ENCODE results near the gene SF3B5.
"Not testable (repeated sequence)": the region's sequence is repeated elsewhere in the genome, so short reads cannot be mapped to it uniquely, and the experiment has no call there.

SF3B5 gene

GRCh38 chr6:144104488-144104887, 9.1 kb upstream of the SF3B5 start:
- DNase-seq, result no peak

GRCh38 chr6:144103026-144103563, 7.7 kb upstream of the SF3B5 start:
- DNase-seq, result no peak

GRCh38 chr6:144098993-144099392, 3.6 kb upstream of the SF3B5 start:
- DNase-seq, result no peak

GRCh38 chr6:144094731-144095133, 641 bp downstream of the SF3B5 start:
- DNase-seq, result no peak

GRCh38 chr6:144093658-144094057, 1.7 kb downstream of the SF3B5 start:
- no peak for DNase-seq

- no peak for DNase-seq
These were observed 2.1 kb downstream of the SF3B5 start for GRCh38 chr6:144093236-144093635.

- peak in 1 of 6 experiments; percentile 2 for DNase-seq
These were observed 5.0 kb downstream of the SF3B5 start for GRCh38 chr6:144090384-144090783.

GRCh38 chr6:144087789-144088426, 7.5 kb downstream of the SF3B5 start:
- no peak for DNase-seq

GRCh38 chr6:144086959-144087358, 8.4 kb downstream of the SF3B5 start:
- no peak for DNase-seq

GRCh38 chr6:144083172-144083571, 12.2 kb downstream of the SF3B5 start:
- no peak for DNase-seq

- DNase-seq, result not testable (repeated sequence)
These were observed 13.0 kb downstream of the SF3B5 start for GRCh38 chr6:144082412-144082811.

GRCh38 chr6:144077871-144078270, 17.5 kb downstream of the SF3B5 start:
- no peak for DNase-seq

- DNase-seq, result no peak
These were observed 19.5 kb downstream of the SF3B5 start for GRCh38 chr6:144075875-144076274.

GRCh38 chr6:144075187-144075586, 20.2 kb downstream of the SF3B5 start:
- DNase-seq, result no peak

GRCh38 chr6:144073024-144073423, 22.3 kb downstream of the SF3B5 start:
- DNase-seq, result no peak

- DNase-seq, result no peak
These were observed 25.9 kb downstream of the SF3B5 start for GRCh38 chr6:144069506-144069905.

GRCh38 chr6:144068794-144069193, 26.6 kb downstream of the SF3B5 start:
- no peak for DNase-seq

- no peak for DNase-seq
These were observed 28.5 kb downstream of the SF3B5 start for GRCh38 chr6:144066741-144067484.

GRCh38 chr6:144066255-144066654, 29.1 kb downstream of the SF3B5 start:
- no peak for DNase-seq

- no peak for DNase-seq
These were observed 30.1 kb downstream of the SF3B5 start for GRCh38 chr6:144065213-144065660.

GRCh38 chr6:144064402-144065212, 30.8 kb downstream of the SF3B5 start:
- DNase-seq, result peak in 5 of 6 experiments; percentile 35 to 57 (median 38)

GRCh38 chr6:144063744-144064401, 31.5 kb downstream of the SF3B5 start:
- peak; percentile 78 to 94 (median 88) for DNase-seq
